ENCODE results near the gene TWSG1. TPM values are rescaled to one million over a fixed set of nuclear protein-coding genes. Genes with fewer than 3 reads are reported as not detected.
"Not testable (repeated sequence)": the region's sequence is repeated elsewhere in the genome, so short reads cannot be mapped to it uniquely, and the experiment has no call there.

Gene TWSG1
- total RNA-seq, 2 donors from 2014 or later: 9.2 to 19.0 TPM

GRCh38 chr18:9431296-9431695, 96.7 kb downstream of the TWSG1 start:
- Mint-ChIP-seq H3K4me3 (no peak overlapping the region), H3K36me3 (ENCODE audit: low read depth) (no peaks in the 10 kb centered on the region), H3K4me1 (no peaks in the 10 kb centered on the region), H3K27ac (no peak overlapping the region), H3K27me3 (peaks cover 13% of the 10 kb centered on the region), H3K9me3 (no peaks in the 10 kb centered on the region)
- no peak for ATAC-seq (replicated peaks)

GRCh38 chr18:9433122-9433521, 98.5 kb downstream of the TWSG1 start:
- not testable (repeated sequence) for H3K27ac Mint-ChIP-seq; H3K4me3 Mint-ChIP-seq; H3K4me1 Mint-ChIP-seq; H3K36me3 Mint-ChIP-seq (ENCODE audit: low read depth); H3K9me3 Mint-ChIP-seq; ATAC-seq (replicated peaks)
- H3K27me3 Mint-ChIP-seq: peaks cover 13% of the 10 kb centered on the region

- ATAC-seq (replicated peaks): no peak
- Mint-ChIP-seq H3K9me3 (no peaks in the 10 kb centered on the region), H3K27me3 (peaks cover 13% of the 10 kb centered on the region), H3K4me1 (no peaks in the 10 kb centered on the region), H3K4me3 (no peak overlapping the region), H3K36me3 (ENCODE audit: low read depth) (no peaks in the 10 kb centered on the region), H3K27ac (no peak overlapping the region)
Observed at GRCh38 chr18:9433671-9434121, 99.1 kb downstream of the TWSG1 start.

GRCh38 chr18:9434122-9434701, 99.6 kb downstream of the TWSG1 start:
- no peak for ATAC-seq (replicated peaks)
- H3K4me1 Mint-ChIP-seq: no peaks in the 10 kb centered on the region
- H3K27me3 Mint-ChIP-seq: peaks cover 13% of the 10 kb centered on the region
- H3K4me3 Mint-ChIP-seq: no peak overlapping the region
- no peaks in the 10 kb centered on the region for H3K9me3 Mint-ChIP-seq
- no peak overlapping the region for H3K27ac Mint-ChIP-seq
- H3K36me3 Mint-ChIP-seq (ENCODE audit: low read depth): no peaks in the 10 kb centered on the region

- Mint-ChIP-seq H3K27me3 (peaks cover 13% of the 10 kb centered on the region), H3K4me1 (no peaks in the 10 kb centered on the region)
- no peak for ATAC-seq (replicated peaks)
Observed at GRCh38 chr18:9435041-9435440, 100.5 kb downstream of the TWSG1 start.

GRCh38 chr18:9436206-9436929, 101.8 kb downstream of the TWSG1 start:
- Mint-ChIP-seq H3K9me3 (no peaks in the 10 kb centered on the region), H3K4me3 (no peak overlapping the region), H3K27me3 (peaks cover 8% of the 10 kb centered on the region), H3K27ac (no peak overlapping the region), H3K36me3 (ENCODE audit: low read depth) (no peaks in the 10 kb centered on the region), H3K4me1 (no peaks in the 10 kb centered on the region)
- ATAC-seq (replicated peaks): no peak

More at GRCh38 chr18:9435041-9435440, 100.5 kb downstream of the TWSG1 start:
- Mint-ChIP-seq H3K36me3 (ENCODE audit: low read depth) (no peaks in the 10 kb centered on the region), H3K9me3 (no peaks in the 10 kb centered on the region), H3K4me3 (no peak overlapping the region), H3K27ac (no peak overlapping the region)

- Mint-ChIP-seq H3K4me3 (no peak overlapping the region), H3K4me1 (no peaks in the 10 kb centered on the region), H3K27ac (no peak overlapping the region), H3K27me3 (peaks cover 8% of the 10 kb centered on the region), H3K36me3 (ENCODE audit: low read depth) (no peaks in the 10 kb centered on the region), H3K9me3 (no peaks in the 10 kb centered on the region)
- no peak for ATAC-seq (replicated peaks)
Observed at GRCh38 chr18:9437021-9437437, 102.5 kb downstream of the TWSG1 start.

- H3K4me1 Mint-ChIP-seq: no peaks in the 10 kb centered on the region
- no peak overlapping the region for H3K4me3 Mint-ChIP-seq
- no peak overlapping the region for H3K27ac Mint-ChIP-seq
- peaks cover 8% of the 10 kb centered on the region for H3K27me3 Mint-ChIP-seq
- no peak for ATAC-seq (replicated peaks)
- H3K36me3 Mint-ChIP-seq (ENCODE audit: low read depth): no peaks in the 10 kb centered on the region
- no peaks in the 10 kb centered on the region for H3K9me3 Mint-ChIP-seq
Observed at GRCh38 chr18:9437672-9438071, 103.1 kb downstream of the TWSG1 start.

GRCh38 chr18:9441061-9441460, 106.5 kb downstream of the TWSG1 start:
- Mint-ChIP-seq H3K27ac (no peak overlapping the region), H3K4me3 (no peak overlapping the region), H3K27me3 (peaks cover 3% of the 10 kb centered on the region), H3K36me3 (ENCODE audit: low read depth) (no peaks in the 10 kb centered on the region), H3K4me1 (no peaks in the 10 kb centered on the region), H3K9me3 (no peaks in the 10 kb centered on the region)
- no peak for ATAC-seq (replicated peaks)

GRCh38 chr18:9444549-9444948, 110.0 kb downstream of the TWSG1 start:
- no peak overlapping the region for H3K4me3 Mint-ChIP-seq
- peaks cover 10% of the 10 kb centered on the region for H3K27me3 Mint-ChIP-seq
- H3K36me3 Mint-ChIP-seq (ENCODE audit: low read depth): no peaks in the 10 kb centered on the region
- H3K9me3 Mint-ChIP-seq: peaks cover 5% of the 10 kb centered on the region
- H3K27ac Mint-ChIP-seq: no peak overlapping the region
- no peak for ATAC-seq (replicated peaks)
- no peaks in the 10 kb centered on the region for H3K4me1 Mint-ChIP-seq

GRCh38 chr18:9446839-9447238, 112.3 kb downstream of the TWSG1 start:
- no peaks in the 10 kb centered on the region for H3K4me1 Mint-ChIP-seq
- ATAC-seq (replicated peaks): no peak
- H3K9me3 Mint-ChIP-seq: peaks cover 5% of the 10 kb centered on the region
- H3K27ac Mint-ChIP-seq: no peak overlapping the region
- H3K27me3 Mint-ChIP-seq: peaks cover 13% of the 10 kb centered on the region
- H3K4me3 Mint-ChIP-seq: no peak overlapping the region
- no peaks in the 10 kb centered on the region for H3K36me3 Mint-ChIP-seq (ENCODE audit: low read depth)

GRCh38 chr18:9447334-9447733, 112.8 kb downstream of the TWSG1 start:
- H3K4me3 Mint-ChIP-seq: no peak overlapping the region
- H3K36me3 Mint-ChIP-seq (ENCODE audit: low read depth): no peaks in the 10 kb centered on the region
- H3K27me3 Mint-ChIP-seq: peaks cover 13% of the 10 kb centered on the region
- H3K9me3 Mint-ChIP-seq: peaks cover 5% of the 10 kb centered on the region
- H3K27ac Mint-ChIP-seq: no peak overlapping the region
- H3K4me1 Mint-ChIP-seq: no peaks in the 10 kb centered on the region
- no peak for ATAC-seq (replicated peaks)

GRCh38 chr18:9449600-9450414, 115.2 kb downstream of the TWSG1 start:
- Mint-ChIP-seq H3K27me3 (peaks cover 10% of the 10 kb centered on the region), H3K4me1 (no peaks in the 10 kb centered on the region), H3K4me3 (no peak overlapping the region), H3K36me3 (ENCODE audit: low read depth) (no peaks in the 10 kb centered on the region), H3K9me3 (peaks cover 5% of the 10 kb centered on the region), H3K27ac (no peak overlapping the region)
- no peak for ATAC-seq (replicated peaks)

GRCh38 chr18:9450920-9451319, 116.3 kb downstream of the TWSG1 start:
- not testable (repeated sequence) for H3K27ac Mint-ChIP-seq; H3K4me3 Mint-ChIP-seq; ATAC-seq (replicated peaks); H3K36me3 Mint-ChIP-seq (ENCODE audit: low read depth); H3K9me3 Mint-ChIP-seq; H3K4me1 Mint-ChIP-seq
- peaks cover 11% of the 10 kb centered on the region for H3K27me3 Mint-ChIP-seq
